ENCODE measurements around the gene CDC42BPB.

GRCh38 chr14:102927878-102928411, 129.4 kb downstream of the CDC42BPB start:
- TF ChIP-seq, protein P1, sequence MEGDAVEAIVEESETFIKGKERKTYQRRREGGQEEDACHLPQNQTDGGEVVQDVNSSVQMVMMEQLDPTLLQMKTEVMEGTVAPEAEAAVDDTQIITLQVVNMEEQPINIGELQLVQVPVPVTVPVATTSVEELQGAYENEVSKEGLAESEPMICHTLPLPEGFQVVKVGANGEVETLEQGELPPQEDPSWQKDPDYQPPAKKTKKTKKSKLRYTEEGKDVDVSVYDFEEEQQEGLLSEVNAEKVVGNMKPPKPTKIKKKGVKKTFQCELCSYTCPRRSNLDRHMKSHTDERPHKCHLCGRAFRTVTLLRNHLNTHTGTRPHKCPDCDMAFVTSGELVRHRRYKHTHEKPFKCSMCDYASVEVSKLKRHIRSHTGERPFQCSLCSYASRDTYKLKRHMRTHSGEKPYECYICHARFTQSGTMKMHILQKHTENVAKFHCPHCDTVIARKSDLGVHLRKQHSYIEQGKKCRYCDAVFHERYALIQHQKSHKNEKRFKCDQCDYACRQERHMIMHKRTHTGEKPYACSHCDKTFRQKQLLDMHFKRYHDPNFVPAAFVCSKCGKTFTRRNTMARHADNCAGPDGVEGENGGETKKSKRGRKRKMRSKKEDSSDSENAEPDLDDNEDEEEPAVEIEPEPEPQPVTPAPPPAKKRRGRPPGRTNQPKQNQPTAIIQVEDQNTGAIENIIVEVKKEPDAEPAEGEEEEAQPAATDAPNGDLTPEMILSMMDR (IDR thresholded peaks at IDR 0.05): no peak
- TF ChIP-seq REST (IDR thresholded peaks at IDR 0.05; ENCODE audit: low read depth, low read length): no peak
